BLaER1 (cell line): Measurements from ENCODE around the gene CLSTN1.

Experiments used
- H3K27ac ChIP-seq: shearing (Covaris generic); formaldehyde crosslinking; 2 replicates; pipeline ENCODE4 v1.8.1; 2022
- H3K27me3 ChIP-seq: shearing (Covaris generic); formaldehyde crosslinking; 2 replicates; pipeline ENCODE4 v1.8.1; 2022
- H3K36me3 ChIP-seq: shearing (Covaris generic); formaldehyde crosslinking; 2 replicates; pipeline ENCODE4 v1.8.1; 2022
- H3K4me1 ChIP-seq: shearing (Covaris generic); formaldehyde crosslinking; 2 replicates; pipeline ENCODE4 v1.8.1; 2022
- H3K4me2 ChIP-seq: shearing (Covaris generic); formaldehyde crosslinking; 2 replicates; pipeline ENCODE4 v1.8.1; 2022
- H3K4me3 ChIP-seq: shearing (Covaris generic); formaldehyde crosslinking; 2 replicates; pipeline ENCODE4 v1.8.1; 2022
- H3K9ac ChIP-seq: shearing (Covaris generic); formaldehyde crosslinking; 2 replicates; pipeline ENCODE4 v1.8.1; 2022
- H3K9me3 ChIP-seq: shearing (Covaris generic); formaldehyde crosslinking; 2 replicates; pipeline ENCODE4 v1.8.1; 2022
- H4K20me1 ChIP-seq: shearing (Covaris generic); formaldehyde crosslinking; 2 replicates; pipeline ENCODE4 v1.8.1; 2022
- Cebpa-rat ChIP-seq: shearing (Covaris generic); IDR thresholded peaks from 2 replicates; pipeline ENCODE4 v1.8.1; 2022

CLSTN1 gene

GRCh38 chr1:9844106-9844505 is 20.3 kb upstream of the CLSTN1 start:
- Histone ChIP-seq H3K9ac (no peak overlapping the region), H3K4me2 (peak overlapping the region; percentile 66; the same call in 1 of the 2 replicates), H3K27me3 (no peaks in the 10 kb centered on the region), H3K9me3 (no peaks in the 10 kb centered on the region), H3K27ac (peak overlapping the region; percentile 47; the same call in 1 of the 2 replicates), H3K4me3 (no peak overlapping the region), H3K36me3 (no peaks in the 10 kb centered on the region), H3K4me1 (peaks cover 56% of the 10 kb centered on the region), H4K20me1 (no peaks in the 10 kb centered on the region)
- no peak for TF ChIP-seq Cebpa-rat

- Histone ChIP-seq H3K4me1 (peaks cover 50% of the 10 kb centered on the region), H4K20me1 (no peaks in the 10 kb centered on the region), H3K9ac (no peak overlapping the region)
Measured at GRCh38 chr1:9843576-9843945, 19.8 kb upstream of the CLSTN1 start.

GRCh38 chr1:9842781-9843575 is 19.2 kb upstream of the CLSTN1 start:
- no peak for TF ChIP-seq Cebpa-rat
- Histone ChIP-seq H3K9me3 (no peaks in the 10 kb centered on the region), H3K27ac (peak overlapping the region; percentile 47), H4K20me1 (no peaks in the 10 kb centered on the region), H3K4me3 (no peak overlapping the region), H3K36me3 (no peaks in the 10 kb centered on the region), H3K4me2 (peak overlapping the region; percentile 66), H3K9ac (no peak overlapping the region), H3K4me1 (peaks cover 46% of the 10 kb centered on the region), H3K27me3 (no peaks in the 10 kb centered on the region)

More at GRCh38 chr1:9843576-9843945, 19.8 kb upstream of the CLSTN1 start:
- Histone ChIP-seq H3K4me3 (no peak overlapping the region), H3K4me2 (peak overlapping the region; percentile 66), H3K36me3 (no peaks in the 10 kb centered on the region), H3K27ac (peak overlapping the region; percentile 47), H3K27me3 (no peaks in the 10 kb centered on the region), H3K9me3 (no peaks in the 10 kb centered on the region)
- TF ChIP-seq Cebpa-rat, result no peak

- Histone ChIP-seq H3K4me2 (peak overlapping the region; percentile 66), H3K9me3 (no peaks in the 10 kb centered on the region)
- no peak for TF ChIP-seq Cebpa-rat
Measured at GRCh38 chr1:9842073-9842711, 18.4 kb upstream of the CLSTN1 start.

GRCh38 chr1:9841460-9841859 is 17.7 kb upstream of the CLSTN1 start:
- H3K4me2 ChIP-seq, result 0 out of 2 replicates have a peak overlapping the region, but pooled peaks have one; percentile 66
- peaks cover 51% of the 10 kb centered on the region for H3K4me1 ChIP-seq
- H4K20me1 ChIP-seq, result no peaks in the 10 kb centered on the region
- no peak overlapping the region for H3K4me3 ChIP-seq
- TF ChIP-seq Cebpa-rat, result no peak
- H3K9ac ChIP-seq, result no peak overlapping the region
- no peak overlapping the region for H3K27ac ChIP-seq
- no peaks in the 10 kb centered on the region for H3K9me3 ChIP-seq
- no peaks in the 10 kb centered on the region for H3K27me3 ChIP-seq
- no peaks in the 10 kb centered on the region for H3K36me3 ChIP-seq

More at GRCh38 chr1:9842073-9842711, 18.4 kb upstream of the CLSTN1 start:
- Histone ChIP-seq H3K36me3 (no peaks in the 10 kb centered on the region), H3K4me1 (peaks cover 46% of the 10 kb centered on the region), H4K20me1 (no peaks in the 10 kb centered on the region), H3K4me3 (no peak overlapping the region), H3K27me3 (no peaks in the 10 kb centered on the region), H3K9ac (no peak overlapping the region), H3K27ac (peak overlapping the region; percentile 23; the same call in 1 of the 2 replicates)

- Histone ChIP-seq H3K9ac (no peak overlapping the region), H3K4me3 (no peak overlapping the region), H3K4me2 (no peak overlapping the region), H3K4me1 (peaks cover 63% of the 10 kb centered on the region), H4K20me1 (no peaks in the 10 kb centered on the region), H3K9me3 (no peaks in the 10 kb centered on the region), H3K36me3 (no peaks in the 10 kb centered on the region), H3K27ac (no peak overlapping the region), H3K27me3 (no peaks in the 10 kb centered on the region)
- TF ChIP-seq Cebpa-rat, result no peak
Measured at GRCh38 chr1:9840176-9840575, 16.4 kb upstream of the CLSTN1 start.

GRCh38 chr1:9838946-9839345 is 15.2 kb upstream of the CLSTN1 start:
- H3K4me2 ChIP-seq, result no peak overlapping the region
- no peak overlapping the region for H3K27ac ChIP-seq
- peaks cover 61% of the 10 kb centered on the region for H3K4me1 ChIP-seq
- no peak overlapping the region for H3K9ac ChIP-seq
- no peak for TF ChIP-seq Cebpa-rat
- no peaks in the 10 kb centered on the region for H3K36me3 ChIP-seq
- H3K27me3 ChIP-seq, result no peaks in the 10 kb centered on the region
- no peaks in the 10 kb centered on the region for H3K9me3 ChIP-seq
- H3K4me3 ChIP-seq, result no peak overlapping the region
- no peaks in the 10 kb centered on the region for H4K20me1 ChIP-seq

GRCh38 chr1:9836632-9836960 is 12.8 kb upstream of the CLSTN1 start:
- H4K20me1 ChIP-seq, result no peaks in the 10 kb centered on the region
- H3K4me3 ChIP-seq, result no peak overlapping the region
- no peak for TF ChIP-seq Cebpa-rat
- peaks cover 37% of the 10 kb centered on the region for H3K4me1 ChIP-seq
- H3K9ac ChIP-seq, result no peak overlapping the region
- H3K27ac ChIP-seq, result 0 out of 2 replicates have a peak overlapping the region, but pooled peaks have one; percentile 51
- H3K9me3 ChIP-seq, result no peaks in the 10 kb centered on the region
- no peaks in the 10 kb centered on the region for H3K36me3 ChIP-seq
- H3K27me3 ChIP-seq, result no peaks in the 10 kb centered on the region
- H3K4me2 ChIP-seq, result peak overlapping the region; percentile 77

- Histone ChIP-seq H3K9ac (no peak overlapping the region), H4K20me1 (no peaks in the 10 kb centered on the region), H3K9me3 (no peaks in the 10 kb centered on the region), H3K4me2 (peak overlapping the region; percentile 77), H3K36me3 (no peaks in the 10 kb centered on the region), H3K4me1 (peaks cover 35% of the 10 kb centered on the region), H3K27ac (peak overlapping the region; percentile 51), H3K4me3 (no peak overlapping the region), H3K27me3 (no peaks in the 10 kb centered on the region)
- TF ChIP-seq Cebpa-rat, result no peak
Measured at GRCh38 chr1:9835758-9836631, 12.2 kb upstream of the CLSTN1 start.
